OCI-LY7 (cell line): ENCODE measurements around the gene ACSL3. TPM values are rescaled to one million over a fixed set of nuclear protein-coding genes. Genes with fewer than 3 reads are reported as not detected.

Source experiments
- BruUV-seq: library from RNA; stranded (reverse); fragments of 400-500 nt; replicated peaks from 2 replicates; lab custom pipeline; 2021; lab: Mats Ljungman, UMichigan
- CTCF ChIA-PET: fragments of 300-600 bp; sonication (Branson Sonifier 250); formaldehyde crosslinking; loops from one replicate; lab custom pipeline; 2022; ENCODE audit warnings: antibody characterized with exemption; ENCODE audit not compliant: unreplicated experiment; lab: Charles Lee
- POLR2A ChIA-PET: fragments of 300-600 bp; sonication (Branson Sonifier 250); formaldehyde crosslinking; loops from one replicate; lab custom pipeline; 2022; ENCODE audit warnings: antibody characterized with exemption; lab: Charles Lee
- DNase-seq: peaks from one replicate; pipeline ENCODE4 v3.0.0-alpha.2; 2015; ENCODE audit warnings: low spot score
- H2AFZ ChIP-seq: fragments of 200-600 bp; sonication (generic), shearing (Covaris generic); 2 replicates; pipeline ENCODE4 v1.6.1; 2014; ENCODE audit warnings: mild to moderate bottlenecking, antibody characterized with exemption, low read length, moderate library complexity
- H3K27ac ChIP-seq: fragments of 200-600 bp; sonication (generic); 2 replicates; pipeline ENCODE4 v1.5.1; 2014; ENCODE audit warnings: mixed run types, low read depth, mild to moderate bottlenecking, moderate library complexity, low read length, inconsistent platforms; ENCODE audit not compliant: poor library complexity, severe bottlenecking
- H3K36me3 ChIP-seq: fragments of 200-600 bp; sonication (generic); 2 replicates; pipeline ENCODE4 v1.6.1; 2014; ENCODE audit warnings: mild to moderate bottlenecking, antibody characterized with exemption, low read length, moderate library complexity, mixed read lengths; ENCODE audit not compliant: insufficient read depth
- H3K4me1 ChIP-seq: fragments of 200-600 bp; sonication (generic); 2 replicates; pipeline ENCODE4 v1.5.1; 2014; ENCODE audit warnings: mild to moderate bottlenecking, low read length; ENCODE audit not compliant: insufficient read depth, poor library complexity, severe bottlenecking
- H3K4me2 ChIP-seq: fragments of 200-600 bp; sonication (generic); 2 replicates; pipeline ENCODE4 v1.6.1; 2014; ENCODE audit warnings: mild to moderate bottlenecking, low read length
- H3K4me3 ChIP-seq: fragments of 200-600 bp; sonication (generic); 2 replicates; pipeline ENCODE4 v1.5.1; 2014; ENCODE audit warnings: mild to moderate bottlenecking, low read depth, low read length; ENCODE audit not compliant: poor library complexity, severe bottlenecking
- H3K79me2 ChIP-seq: fragments of 200-600 bp; sonication (generic); 2 replicates; pipeline ENCODE4 v1.6.1; 2016; ENCODE audit warnings: low read depth, mild to moderate bottlenecking, low read length, moderate library complexity, mixed read lengths; ENCODE audit not compliant: insufficient read depth
- H3K9me2 ChIP-seq: fragments of 200-600 bp; sonication (generic); 2 replicates; pipeline ENCODE4 v1.6.1; 2016; ENCODE audit warnings: mild to moderate bottlenecking, low read length, mixed read lengths; ENCODE audit not compliant: insufficient read depth
- H3K9me3 ChIP-seq: fragments of 200-600 bp; sonication (generic); 2 replicates; pipeline ENCODE4 v1.6.1; 2014; ENCODE audit warnings: mild to moderate bottlenecking, mixed run types, low read length, mixed read lengths
- H4K20me1 ChIP-seq: fragments of 200-600 bp; sonication (generic); 2 replicates; pipeline ENCODE4 v1.6.1; 2014; ENCODE audit warnings: mild to moderate bottlenecking, antibody characterized with exemption, low read length, moderate library complexity, mixed read lengths; ENCODE audit not compliant: insufficient read depth
- EZH2phosphoT487 ChIP-seq: fragments of 200-600 bp; sonication (generic); IDR thresholded peaks from 2 replicates; pipeline ENCODE4 v1.6.1; 2018; ENCODE audit warnings: low read depth, borderline replicate concordance, mild to moderate bottlenecking, mixed run types, antibody characterized with exemption, low read length, moderate library complexity, mixed read lengths
- intact Hi-C: fragments of 100-400 bp; cut with micrococcal nuclease; formaldehyde crosslinking; loops from one replicate; pipeline ENCODE4 v1.10.0; 2022; ENCODE audit not compliant: unreplicated experiment
- total RNA-seq, 2 experiments: library from RNA; depleted of rRNA in 1 of 2; stranded (reverse); fragments of >200 nt in 1 of 2; shearing (Covaris generic) in 1 of 2; gene quantifications; 2 replicates each; pipeline ENCODE4 v1.2.3, GENCODE V29; 2014 to 2022
- TF ChIP-seq, protein P1 (sequence below): fragments of 200-600 bp; sonication (generic); conservative IDR thresholded peaks from 2 replicates; pipeline ENCODE4 v1.5.1; 2014; ENCODE audit warnings: mild to moderate bottlenecking, antibody characterized with exemption, low read length, moderate library complexity, mixed read lengths

Gene ACSL3
- total RNA-seq, 2 experiments from 2014 or later = 62.6 to 83.2 TPM

DNA sequence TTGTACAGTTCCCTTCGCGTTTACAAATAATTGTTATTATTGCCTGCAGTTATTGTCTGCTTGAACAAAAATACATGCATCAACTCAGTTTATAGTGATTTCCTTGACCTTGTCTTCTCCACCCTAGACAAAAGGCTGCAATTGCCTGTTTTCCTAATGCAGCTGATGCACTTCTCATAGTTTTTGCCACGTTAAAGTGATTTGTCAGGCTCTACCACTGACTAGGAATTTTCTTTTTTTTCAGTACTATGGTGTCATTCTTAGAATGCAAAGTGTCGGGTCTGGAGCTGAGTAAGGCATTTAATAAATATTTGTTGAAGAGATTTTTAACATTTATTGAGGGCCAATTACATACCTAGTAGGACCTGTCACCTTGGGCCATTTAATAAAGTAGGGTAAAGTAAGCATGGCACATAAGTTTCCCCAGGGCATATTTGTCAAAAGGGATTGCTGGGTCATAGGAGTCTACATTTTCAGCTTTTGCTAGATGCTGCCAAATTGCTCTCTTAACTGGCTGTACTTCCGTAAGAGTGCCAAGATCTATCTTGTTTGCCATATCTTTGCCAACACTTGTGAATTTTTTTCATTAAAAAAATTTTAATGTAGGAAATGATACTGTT lies 24.1 kb downstream of the ACSL3 start:
- no peak overlapping the region for H3K27ac ChIP-seq
- ChIA-PET POLR2A (interaction anchor here (0.7 to 1.6 kb wide), 2 partner anchors 9 to 27 kb away, joined by 3 to 5 read pairs; no protein-coding TSS in a partner anchor), CTCF (no interaction called here)
- no peaks in the 10 kb centered on the region for H3K4me1 ChIP-seq
- H3K4me3 ChIP-seq = no peak overlapping the region
- TF ChIP-seq, protein P1, sequence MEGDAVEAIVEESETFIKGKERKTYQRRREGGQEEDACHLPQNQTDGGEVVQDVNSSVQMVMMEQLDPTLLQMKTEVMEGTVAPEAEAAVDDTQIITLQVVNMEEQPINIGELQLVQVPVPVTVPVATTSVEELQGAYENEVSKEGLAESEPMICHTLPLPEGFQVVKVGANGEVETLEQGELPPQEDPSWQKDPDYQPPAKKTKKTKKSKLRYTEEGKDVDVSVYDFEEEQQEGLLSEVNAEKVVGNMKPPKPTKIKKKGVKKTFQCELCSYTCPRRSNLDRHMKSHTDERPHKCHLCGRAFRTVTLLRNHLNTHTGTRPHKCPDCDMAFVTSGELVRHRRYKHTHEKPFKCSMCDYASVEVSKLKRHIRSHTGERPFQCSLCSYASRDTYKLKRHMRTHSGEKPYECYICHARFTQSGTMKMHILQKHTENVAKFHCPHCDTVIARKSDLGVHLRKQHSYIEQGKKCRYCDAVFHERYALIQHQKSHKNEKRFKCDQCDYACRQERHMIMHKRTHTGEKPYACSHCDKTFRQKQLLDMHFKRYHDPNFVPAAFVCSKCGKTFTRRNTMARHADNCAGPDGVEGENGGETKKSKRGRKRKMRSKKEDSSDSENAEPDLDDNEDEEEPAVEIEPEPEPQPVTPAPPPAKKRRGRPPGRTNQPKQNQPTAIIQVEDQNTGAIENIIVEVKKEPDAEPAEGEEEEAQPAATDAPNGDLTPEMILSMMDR = no peak
- TF ChIP-seq EZH2phosphoT487 = no peak
- H3K9me2 ChIP-seq = no peaks in the 10 kb centered on the region
- peaks cover 19% of the 10 kb centered on the region; the same call in 1 of the 2 replicates for H4K20me1 ChIP-seq
- H3K79me2 ChIP-seq = peaks cover 71% of the 10 kb centered on the region
- intact Hi-C loops = no loop called here
- no peak for DNase-seq
- no peak overlapping the region for H3K4me2 ChIP-seq
- no TSS peak for BruUV-seq
- no peaks in the 10 kb centered on the region for H3K9me3 ChIP-seq
- H2AFZ ChIP-seq = no peak overlapping the region
- H3K36me3 ChIP-seq = 0 out of 2 replicates have a peak, but pooled peaks cover 4% of the 10 kb centered on the region

DNA sequence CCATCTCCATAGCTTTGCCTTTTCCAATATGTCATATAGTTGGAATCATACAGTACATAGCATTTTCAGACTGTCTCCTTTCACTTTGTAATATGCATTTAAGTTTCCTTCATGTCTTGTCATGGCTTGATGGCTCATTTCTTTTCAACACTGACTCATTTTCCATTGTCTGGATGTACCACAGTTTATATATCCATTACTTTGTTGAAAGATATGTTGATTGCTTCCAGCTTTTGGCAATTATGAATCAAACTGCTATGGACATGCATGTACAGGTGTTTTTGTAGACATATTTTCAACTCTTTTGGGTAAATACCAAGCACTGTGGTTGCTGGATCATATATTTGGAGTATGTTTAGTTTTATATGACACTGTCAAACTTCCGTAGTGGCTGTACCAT lies 26.3 kb downstream of the ACSL3 start:
- peaks cover 63% of the 10 kb centered on the region for H3K79me2 ChIP-seq
- H3K4me2 ChIP-seq = no peak overlapping the region
- DNase-seq = no peak
- no TSS peak for BruUV-seq
- CTCF ChIA-PET = no interaction called here
- no peak overlapping the region for H3K4me3 ChIP-seq
- H2AFZ ChIP-seq = no peak overlapping the region
- H3K27ac ChIP-seq = no peak overlapping the region
- POLR2A ChIA-PET = interaction anchor here (0.6 kb wide), 1 partner anchor 16 kb away, joined by 3 read pairs; no protein-coding TSS in a partner anchor
- H4K20me1 ChIP-seq = peaks cover 11% of the 10 kb centered on the region; the same call in 1 of the 2 replicates
- intact Hi-C loops = no loop called here
- H3K36me3 ChIP-seq = peaks cover 16% of the 10 kb centered on the region
- no peaks in the 10 kb centered on the region for H3K9me2 ChIP-seq
- H3K4me1 ChIP-seq = no peaks in the 10 kb centered on the region
- H3K9me3 ChIP-seq = no peaks in the 10 kb centered on the region
- TF ChIP-seq, protein P1 = no peak
- TF ChIP-seq EZH2phosphoT487 = no peak

DNA sequence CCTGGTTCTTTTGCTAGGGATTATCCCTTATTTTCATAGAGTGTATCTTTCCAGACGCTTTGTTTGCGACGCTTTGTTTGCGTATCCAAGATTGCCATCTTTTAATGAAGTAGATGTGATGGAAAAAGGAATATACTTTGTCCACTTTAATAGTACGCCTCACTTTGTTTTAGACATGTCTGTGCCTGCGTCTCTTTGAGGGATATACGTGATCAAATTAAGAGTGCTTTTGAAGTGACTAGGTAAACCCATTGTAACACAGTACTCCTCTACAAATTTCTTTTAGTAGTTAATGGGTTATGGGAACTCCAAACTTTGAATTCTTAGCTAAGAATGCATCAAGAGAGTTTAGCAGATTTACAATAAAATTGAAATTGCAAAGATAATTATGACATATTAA lies 27.9 kb downstream of the ACSL3 start:
- peaks cover 16% of the 10 kb centered on the region for H3K36me3 ChIP-seq
- H4K20me1 ChIP-seq = peaks cover 10% of the 10 kb centered on the region; the same call in 1 of the 2 replicates
- H3K4me2 ChIP-seq = no peak overlapping the region
- intact Hi-C loops = no loop called here
- CTCF ChIA-PET = interaction anchor here (1.4 kb wide), 1 partner anchor 12 kb away, joined by 4 read pairs; no protein-coding TSS in a partner anchor
- DNase-seq = no peak
- no peak overlapping the region for H2AFZ ChIP-seq
- no peaks in the 10 kb centered on the region for H3K9me3 ChIP-seq
- no peaks in the 10 kb centered on the region for H3K9me2 ChIP-seq
- no peak overlapping the region for H3K27ac ChIP-seq
- no peak overlapping the region for H3K4me3 ChIP-seq
- no TSS peak for BruUV-seq
- H3K79me2 ChIP-seq = peaks cover 55% of the 10 kb centered on the region
- POLR2A ChIA-PET = interaction anchor here (0.6 to 1.9 kb wide), 3 partner anchors 19 to 1963 kb away, joined by 3 to 8 read pairs (median 4); no protein-coding TSS in a partner anchor
- TF ChIP-seq EZH2phosphoT487 = no peak
- TF ChIP-seq, protein P1 = no peak
- H3K4me1 ChIP-seq = no peaks in the 10 kb centered on the region
